Mononuclear cell (primary cell): ENCODE results near the gene RHOF. TPM values are rescaled to one million over a fixed set of nuclear protein-coding genes. Genes with fewer than 3 reads are reported as not detected.

ENCODE experiments used
- H3K27me3 ChIP-seq: 2 replicates; pipeline ENCODE4 v1.6.0; 2011; ENCODE audit warnings: low read length, control low read depth; ENCODE audit not compliant: insufficient read depth
- H3K4me1 ChIP-seq: 2 replicates; pipeline ENCODE4 v1.5.1; 2011; ENCODE audit warnings: mild to moderate bottlenecking, low read length, control low read depth; ENCODE audit not compliant: insufficient read depth
- H3K4me3 ChIP-seq: 2 replicates; pipeline ENCODE4 v1.5.1; 2011; ENCODE audit warnings: mild to moderate bottlenecking, low read length, moderate library complexity
- H3K9me3 ChIP-seq: 2 replicates; pipeline ENCODE4 v1.5.1; 2011; ENCODE audit warnings: low read depth, mild to moderate bottlenecking, control low read depth, low read length
- total RNA-seq: library from RNA; depleted of rRNA; stranded (reverse); fragments of >200 nt; gene quantifications from one replicate; pipeline ENCODE4 v1.2.3, GENCODE V29; 2012

RHOF gene
- total RNA-seq, 1 donor = 110 TPM

DNA sequence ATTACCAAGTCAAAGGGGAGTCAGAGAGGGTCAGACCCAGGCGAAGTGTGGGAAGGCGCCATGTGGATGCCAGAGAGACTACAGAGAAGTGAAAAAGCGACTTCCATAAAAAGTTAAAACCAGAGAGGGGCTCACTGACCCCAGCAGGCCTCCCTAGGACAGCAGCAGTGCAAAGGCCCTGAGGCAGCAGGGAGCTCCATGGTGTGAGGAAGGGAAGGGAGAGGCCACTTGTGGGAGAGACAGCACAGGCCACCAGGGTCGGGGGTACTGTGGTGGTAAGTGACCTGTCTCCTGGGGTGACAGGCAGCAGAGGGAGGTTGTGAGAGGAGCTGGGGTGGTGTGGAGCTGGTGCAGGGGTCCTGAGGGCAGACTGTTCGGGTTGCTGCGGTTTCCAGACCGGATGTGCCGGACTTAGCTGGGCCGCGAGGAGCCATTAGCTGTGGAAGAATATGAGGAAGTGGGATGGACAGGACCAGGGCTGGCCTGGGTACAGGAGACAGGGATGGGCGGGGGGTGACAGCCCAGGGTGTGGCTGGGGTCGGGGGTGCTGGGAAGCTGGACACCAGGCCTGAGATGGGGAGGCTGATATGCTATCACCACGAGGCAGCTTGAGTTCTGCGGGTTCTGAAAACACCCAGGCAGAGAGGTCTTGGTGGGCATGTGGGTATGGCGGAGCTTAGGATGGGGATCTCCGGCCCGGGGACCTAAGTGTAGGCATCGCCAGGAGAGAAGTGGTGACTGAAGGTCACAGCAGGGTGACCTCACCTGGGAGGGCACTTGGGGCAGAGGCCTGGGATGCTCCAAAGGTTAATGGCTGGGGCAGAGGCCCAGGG, 33.0 kb upstream of the RHOF start:
- no peak overlapping the region for H3K4me3 ChIP-seq
- no peaks in the 10 kb centered on the region for H3K27me3 ChIP-seq
- no peaks in the 10 kb centered on the region for H3K4me1 ChIP-seq
- no peaks in the 10 kb centered on the region for H3K9me3 ChIP-seq

DNA sequence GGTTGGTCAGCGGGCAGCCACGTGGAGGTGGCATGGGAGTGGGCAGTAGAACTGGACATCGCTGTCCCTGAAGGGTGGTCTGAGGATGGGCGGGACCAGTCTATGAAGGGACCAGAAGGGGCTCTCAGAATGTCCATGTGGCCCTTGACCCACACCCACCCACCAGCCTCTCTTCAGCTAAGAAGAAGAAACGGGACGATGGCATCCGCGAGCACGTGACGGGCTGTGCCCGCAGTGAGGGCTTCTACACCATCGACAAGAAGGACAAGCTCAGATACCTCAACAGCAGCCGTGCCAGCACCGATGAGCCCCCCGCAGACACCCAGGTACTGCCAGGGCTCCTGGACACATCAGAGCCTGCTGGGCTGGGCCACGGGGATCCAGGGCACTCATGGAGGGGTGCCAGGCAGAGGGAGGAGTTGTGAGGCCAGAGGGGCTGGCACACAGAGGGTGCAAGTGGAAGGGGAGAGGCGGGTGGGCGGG, 31.6 kb upstream of the RHOF start:
- Histone ChIP-seq H3K4me1 (no peaks in the 10 kb centered on the region), H3K9me3 (no peaks in the 10 kb centered on the region), H3K27me3 (no peaks in the 10 kb centered on the region), H3K4me3 (no peak overlapping the region)

DNA sequence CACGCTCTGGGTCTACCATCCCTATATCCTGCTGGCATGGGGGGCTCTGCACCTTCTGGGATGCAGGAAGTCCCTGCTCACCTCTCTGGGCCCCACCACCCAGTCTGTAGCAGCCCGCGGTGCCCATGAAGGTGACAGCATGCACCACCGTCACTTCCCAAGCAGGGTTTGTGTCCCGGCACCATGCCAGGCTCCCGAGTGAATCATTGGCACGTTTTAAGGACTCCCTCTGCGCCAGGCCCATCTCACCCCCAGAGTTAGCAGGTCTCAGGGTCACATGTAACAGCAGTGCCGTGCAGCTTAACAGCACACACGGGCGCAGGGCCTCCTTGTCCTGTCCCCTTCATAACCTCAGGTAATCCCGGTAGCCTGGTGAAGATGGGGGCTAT, 30.2 kb upstream of the RHOF start:
- no peak overlapping the region for H3K4me3 ChIP-seq
- H3K27me3 ChIP-seq = no peaks in the 10 kb centered on the region
- no peaks in the 10 kb centered on the region for H3K4me1 ChIP-seq

DNA sequence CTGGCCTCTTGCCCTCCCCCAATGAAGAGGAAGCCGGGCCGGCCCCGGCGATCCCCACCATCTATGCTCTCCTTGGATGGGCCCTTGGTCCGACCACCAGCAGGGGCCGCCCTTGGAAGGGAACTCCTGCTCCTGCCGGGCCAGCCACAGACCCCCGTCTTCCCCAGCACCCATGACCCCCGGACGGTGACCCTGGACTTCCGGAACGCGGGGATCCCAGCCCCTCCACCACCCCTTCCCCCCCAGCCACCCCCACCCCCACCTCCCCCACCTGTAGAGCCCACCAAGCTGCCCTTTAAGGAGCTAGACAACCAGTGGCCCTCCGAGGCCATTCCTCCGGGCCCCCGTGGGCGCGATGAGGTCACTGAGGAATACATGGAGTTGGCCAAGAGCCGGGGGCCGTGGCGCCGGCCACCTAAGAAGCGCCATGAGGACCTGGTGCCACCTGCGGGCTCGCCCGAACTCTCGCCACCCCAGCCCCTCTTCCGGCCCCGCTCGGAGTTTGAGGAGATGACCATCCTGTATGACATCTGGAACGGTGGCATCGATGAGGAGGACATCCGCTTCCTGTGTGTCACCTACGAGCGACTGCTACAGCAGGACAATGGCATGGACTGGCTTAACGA, 29.7 kb upstream of the RHOF start:
- Histone ChIP-seq H3K4me1 (no peaks in the 10 kb centered on the region), H3K27me3 (no peaks in the 10 kb centered on the region), H3K4me3 (no peak overlapping the region), H3K9me3 (no peaks in the 10 kb centered on the region)

More for the DNA sequence above, 30.2 kb upstream of the RHOF start:
- H3K9me3 ChIP-seq = no peaks in the 10 kb centered on the region

- Histone ChIP-seq H3K27me3 (no peaks in the 10 kb centered on the region), H3K9me3 (no peaks in the 10 kb centered on the region), H3K4me3 (no peak overlapping the region), H3K4me1 (no peaks in the 10 kb centered on the region)
Observed at GRCh38 chr12:121822393-121823100, 29.1 kb upstream of the RHOF start.

DNA sequence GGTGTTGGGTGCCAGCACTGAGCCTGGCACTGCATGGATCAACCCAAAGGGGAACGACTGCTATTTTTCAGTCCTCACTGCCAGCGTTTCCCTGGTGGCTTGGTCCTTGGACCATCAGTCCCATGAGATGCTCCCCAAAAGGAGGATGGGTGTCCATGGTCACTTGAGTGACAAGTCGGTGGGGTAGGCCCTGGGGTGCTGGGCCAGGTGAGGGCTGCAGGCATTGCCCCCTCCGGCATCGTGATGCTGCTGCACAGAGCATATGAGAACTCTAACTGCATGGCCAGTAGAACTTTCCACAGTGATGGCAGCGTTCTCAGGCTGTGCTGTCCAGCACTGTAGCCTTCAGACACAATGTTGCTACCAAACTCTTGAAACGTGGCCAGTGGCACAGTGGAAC, 26.6 kb upstream of the RHOF start:
- no peak overlapping the region for H3K4me3 ChIP-seq
- H3K4me1 ChIP-seq = no peaks in the 10 kb centered on the region
- H3K9me3 ChIP-seq = no peaks in the 10 kb centered on the region
- no peaks in the 10 kb centered on the region for H3K27me3 ChIP-seq

GRCh38 chr12:121819212-121819949, 25.9 kb upstream of the RHOF start:
- H3K9me3 ChIP-seq = no peaks in the 10 kb centered on the region

DNA sequence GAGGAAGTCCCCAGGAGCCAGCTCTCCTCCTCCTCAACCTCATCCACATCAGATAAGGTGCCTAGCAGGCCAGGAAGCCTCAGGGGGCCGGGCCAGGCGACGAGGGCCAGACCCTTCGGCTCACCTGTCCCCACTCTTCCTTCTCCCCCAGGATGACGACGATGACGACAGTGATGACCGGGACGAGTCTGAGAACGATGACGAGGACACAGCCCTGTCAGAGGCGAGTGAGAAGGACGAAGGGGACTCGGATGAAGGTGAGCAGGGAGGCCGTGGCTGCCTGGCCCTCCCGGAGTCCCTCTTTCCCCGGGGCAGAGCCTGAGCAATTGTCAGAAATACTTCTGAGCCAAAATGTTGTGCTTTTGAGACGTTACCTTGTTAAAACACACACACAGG, 24.2 kb upstream of the RHOF start:
- no peak overlapping the region for H3K4me3 ChIP-seq
- H3K27me3 ChIP-seq = no peaks in the 10 kb centered on the region
- H3K9me3 ChIP-seq = no peaks in the 10 kb centered on the region
- peaks cover 14% of the 10 kb centered on the region for H3K4me1 ChIP-seq

More at GRCh38 chr12:121819212-121819949, 25.9 kb upstream of the RHOF start:
- Histone ChIP-seq H3K27me3 (no peaks in the 10 kb centered on the region), H3K4me1 (no peaks in the 10 kb centered on the region), H3K4me3 (no peak overlapping the region)

GRCh38 chr12:121816925-121817647, 23.6 kb upstream of the RHOF start:
- H3K4me3 ChIP-seq = no peak overlapping the region
- no peaks in the 10 kb centered on the region for H3K27me3 ChIP-seq
- H3K4me1 ChIP-seq = peaks cover 19% of the 10 kb centered on the region
- no peaks in the 10 kb centered on the region for H3K9me3 ChIP-seq

- H3K4me3 ChIP-seq = no peak overlapping the region
- no peaks in the 10 kb centered on the region for H3K9me3 ChIP-seq
- H3K27me3 ChIP-seq = no peaks in the 10 kb centered on the region
- H3K4me1 ChIP-seq = peaks cover 38% of the 10 kb centered on the region
Observed at GRCh38 chr12:121815263-121815662, 21.8 kb upstream of the RHOF start.

DNA sequence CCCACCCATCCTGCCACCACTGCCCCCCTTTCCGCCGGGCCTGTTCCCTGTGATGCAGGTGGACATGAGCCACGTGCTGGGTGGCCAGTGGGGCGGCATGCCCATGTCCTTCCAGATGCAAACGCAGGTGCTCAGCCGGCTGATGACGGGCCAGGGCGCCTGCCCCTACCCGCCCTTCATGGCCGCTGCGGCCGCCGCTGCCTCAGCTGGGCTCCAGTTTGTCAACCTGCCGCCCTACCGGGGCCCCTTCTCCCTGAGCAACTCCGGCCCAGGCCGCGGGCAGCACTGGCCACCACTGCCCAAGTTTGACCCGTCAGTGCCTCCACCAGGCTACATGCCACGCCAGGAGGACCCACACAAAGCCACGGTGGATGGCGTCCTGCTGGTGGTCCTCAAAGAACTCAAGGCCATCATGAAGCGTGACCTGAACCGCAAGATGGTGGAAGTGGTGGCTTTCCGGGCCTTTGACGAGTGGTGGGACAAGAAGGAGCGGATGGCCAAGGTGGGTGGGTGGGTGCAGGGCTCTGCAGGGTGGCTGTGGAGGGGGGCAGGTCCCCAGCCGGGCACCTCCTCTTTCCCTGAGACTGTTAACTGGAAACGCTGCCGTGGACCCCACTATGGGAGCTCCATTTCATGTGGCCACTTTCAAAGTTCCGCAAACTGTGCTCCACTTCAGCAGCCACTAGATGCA, 21.1 kb upstream of the RHOF start:
- H3K4me3 ChIP-seq = no peak overlapping the region
- H3K27me3 ChIP-seq = no peaks in the 10 kb centered on the region
- no peaks in the 10 kb centered on the region for H3K9me3 ChIP-seq
- H3K4me1 ChIP-seq = peaks cover 40% of the 10 kb centered on the region

DNA sequence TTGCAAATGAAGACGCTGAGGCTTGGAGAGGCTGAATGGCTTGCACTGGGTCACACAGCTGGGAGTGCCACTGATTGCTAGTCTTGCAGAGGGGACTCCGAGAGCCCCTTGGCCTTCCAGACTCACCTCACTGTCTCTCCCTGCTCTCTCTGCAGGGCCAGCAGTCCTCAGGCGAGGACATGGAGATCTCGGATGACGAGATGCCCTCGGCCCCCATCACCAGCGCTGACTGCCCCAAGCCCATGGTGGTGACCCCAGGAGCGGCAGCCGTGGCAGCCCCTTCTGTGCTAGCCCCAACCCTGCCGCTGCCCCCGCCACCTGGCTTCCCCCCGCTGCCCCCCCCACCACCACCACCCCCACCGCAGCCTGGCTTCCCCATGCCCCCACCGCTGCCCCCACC, 20.5 kb upstream of the RHOF start:
- H3K27me3 ChIP-seq = no peaks in the 10 kb centered on the region
- peaks cover 40% of the 10 kb centered on the region for H3K4me1 ChIP-seq
- no peak overlapping the region for H3K4me3 ChIP-seq
- no peaks in the 10 kb centered on the region for H3K9me3 ChIP-seq

- Histone ChIP-seq H3K4me1 (peaks cover 44% of the 10 kb centered on the region), H3K4me3 (peak overlapping the region; percentile 57), H3K27me3 (no peaks in the 10 kb centered on the region), H3K9me3 (no peaks in the 10 kb centered on the region)
Observed at GRCh38 chr12:121812921-121813896, 19.7 kb upstream of the RHOF start.
